ENCODE data around the gene PLCG1. TPM values are rescaled to one million over a fixed set of nuclear protein-coding genes. Genes with fewer than 3 reads are reported as not detected.

PLCG1 gene
- total and polyA plus RNA-seq, 2 experiments from 2014 or later, result 27.4 to 206 TPM

- TF ChIP-seq CTCF (conservative IDR thresholded peaks at IDR 0.05; ENCODE audit: low read depth in 2 of 2) (no peak), STAT1 (IDR thresholded peaks at IDR 0.05; ENCODE audit: unreplicated experiment) (no peak)
These were observed 8.7 kb downstream of the PLCG1 start (continued) for GRCh38 chr20:41145821-41146620.

GRCh38 chr20:41147767-41148191, 10.4 kb downstream of the PLCG1 start:
- Mint-ChIP-seq H3K27ac (no peak overlapping the region), H3K36me3 (ENCODE audit: low read depth) (peaks cover 22% of the 10 kb centered on the region), H3K4me1 (peaks cover 38% of the 10 kb centered on the region), H3K4me3 (no peak overlapping the region), H3K27me3 (ENCODE audit: insufficient read depth, low read depth, poor library complexity) (no peaks in the 10 kb centered on the region), H3K9me3 (no peaks in the 10 kb centered on the region)
- DNase-seq (ENCODE audit: low spot score) (peak; percentile 27), ATAC-seq (no peak; the same call in 2 of the 3 replicates)
- Histone ChIP-seq H3K79me2 (replicated peaks; ENCODE audit: insufficient read depth) (peaks cover 100% of the 10 kb centered on the region), H3K4me3 (no peak overlapping the region), H3K4me2 (no peak overlapping the region), H3K27me3 (ENCODE audit: insufficient read depth) (no peaks in the 10 kb centered on the region), H3K36me3 (ENCODE audit: insufficient read depth) (no peaks in the 10 kb centered on the region), H3F3A (replicated peaks; ENCODE audit: low read depth) (no peaks in the 10 kb centered on the region), H2AFZ (no peak overlapping the region), H4K20me1 (replicated peaks; ENCODE audit: insufficient read depth) (peaks cover 83% of the 10 kb centered on the region), H3K27ac (ENCODE audit: low read depth) (0 out of 2 replicates have a peak overlapping the region, but pooled peaks have one; percentile 32), H3K9me2 (ENCODE audit: insufficient read depth) (no peaks in the 10 kb centered on the region), H3K4me1 (ENCODE audit: insufficient read depth) (peaks cover 11% of the 10 kb centered on the region)
- TF ChIP-seq CTCF (conservative IDR thresholded peaks at IDR 0.05; ENCODE audit: low read depth in 2 of 2) (no peak), EZH2phosphoT487 (IDR thresholded peaks at IDR 0.05; ENCODE audit: unreplicated experiment) (no peak), NANOG (IDR thresholded peaks at IDR 0.05; ENCODE audit: borderline replicate concordance) (no peak), POLR2AphosphoS5 (IDR thresholded peaks at IDR 0.05; ENCODE audit: low read depth) (no peak), JUNB (IDR thresholded peaks at IDR 0.05; ENCODE audit: unreplicated experiment) (no peak), CREB1 (CRISPR knock-in tag; IDR thresholded peaks at IDR 0.05; ENCODE audit: low read depth) (no peak), STAT1 (IDR thresholded peaks at IDR 0.05; ENCODE audit: unreplicated experiment) (no peak), ETS1 (IDR thresholded peaks at IDR 0.05) (no peak), ZNF114 (CRISPR knock-in tag; IDR thresholded peaks at IDR 0.05) (no peak), EZH2 (IDR thresholded peaks at IDR 0.05; ENCODE audit: low read depth, unreplicated experiment) (no peak), REST (IDR thresholded peaks at IDR 0.05; ENCODE audit: unreplicated experiment) (no peak), ZNF331 (CRISPR knock-in tag; IDR thresholded peaks at IDR 0.05; ENCODE audit: low read depth) (no peak)

All from GM23338 (cell line).